HTERT RPE-1 (cell line): ENCODE data around the gene LRRN2.
"Not testable (repeated sequence)": the region's sequence is repeated elsewhere in the genome, so short reads cannot be mapped to it uniquely, and the experiment has no call there.

ENCODE experiments used
- in situ Hi-C: fragments of 300-500 bp; cut with MboI; formaldehyde crosslinking; loops from 4 replicates; pipeline ENCODE4 v1.14.3; 2020; ENCODE audit warnings: low sequenced_read_pairs

LRRN2 gene

GRCh38 chr1:204692841-204693356, 7.4 kb upstream of the LRRN2 start:
- in situ Hi-C loops: no loop called here

DNA sequence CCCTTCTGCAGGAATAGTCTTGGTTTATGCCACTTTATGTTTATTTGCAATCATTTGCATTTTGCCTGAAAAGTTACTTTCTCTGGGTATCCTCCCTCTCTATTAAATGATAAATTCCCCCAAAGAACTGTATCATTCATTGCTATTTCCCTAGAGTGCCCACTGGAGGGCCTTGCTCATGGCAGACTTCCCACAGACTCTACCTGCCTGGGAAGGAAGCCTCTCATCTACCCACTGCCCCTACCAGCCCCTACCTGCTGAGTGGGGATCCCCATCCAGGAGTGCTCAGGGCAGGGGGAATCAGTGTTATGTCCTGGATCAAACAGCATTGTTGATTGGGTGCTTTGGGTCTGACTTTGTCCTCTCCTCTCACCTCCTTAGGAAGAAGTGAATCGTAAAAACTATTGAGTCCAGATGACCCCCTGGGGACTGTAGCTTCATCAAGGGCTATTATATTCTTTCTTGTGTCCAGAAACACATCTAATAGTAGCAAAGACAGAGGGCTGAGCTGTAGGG, 6.8 kb upstream of the LRRN2 start:
- in situ Hi-C loops: no loop called here

- in situ Hi-C loops: not testable (repeated sequence)
Observed at GRCh38 chr1:204691328-204691730, 5.8 kb upstream of the LRRN2 start.

DNA sequence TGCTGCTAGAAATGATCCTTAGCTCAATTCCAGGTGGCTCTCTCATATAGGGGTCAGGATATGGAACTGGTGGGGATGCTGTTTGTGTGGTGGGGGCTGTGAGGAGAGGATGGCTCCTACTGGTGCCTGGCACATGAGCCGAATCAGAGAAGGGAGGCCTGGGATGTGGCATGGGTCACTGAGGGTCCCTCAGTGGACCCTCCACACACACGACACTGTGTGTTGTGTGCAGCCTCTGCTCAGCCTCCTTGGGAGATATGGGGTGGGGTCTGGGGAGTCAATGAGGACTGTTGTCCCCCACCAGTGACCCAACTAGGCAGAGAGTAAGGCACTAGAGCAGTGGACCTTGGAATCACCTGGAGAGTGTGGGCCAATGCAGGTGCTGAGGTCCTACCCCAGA, 3.2 kb upstream of the LRRN2 start:
- in situ Hi-C loops: no loop called here

GRCh38 chr1:204688007-204688406, 2.5 kb upstream of the LRRN2 start:
- in situ Hi-C loops: no loop called here

GRCh38 chr1:204684571-204685235, 835 bp downstream of the LRRN2 start:
- in situ Hi-C loops: no loop called here

GRCh38 chr1:204684206-204684570, 1.4 kb downstream of the LRRN2 start:
- in situ Hi-C loops: no loop called here

DNA sequence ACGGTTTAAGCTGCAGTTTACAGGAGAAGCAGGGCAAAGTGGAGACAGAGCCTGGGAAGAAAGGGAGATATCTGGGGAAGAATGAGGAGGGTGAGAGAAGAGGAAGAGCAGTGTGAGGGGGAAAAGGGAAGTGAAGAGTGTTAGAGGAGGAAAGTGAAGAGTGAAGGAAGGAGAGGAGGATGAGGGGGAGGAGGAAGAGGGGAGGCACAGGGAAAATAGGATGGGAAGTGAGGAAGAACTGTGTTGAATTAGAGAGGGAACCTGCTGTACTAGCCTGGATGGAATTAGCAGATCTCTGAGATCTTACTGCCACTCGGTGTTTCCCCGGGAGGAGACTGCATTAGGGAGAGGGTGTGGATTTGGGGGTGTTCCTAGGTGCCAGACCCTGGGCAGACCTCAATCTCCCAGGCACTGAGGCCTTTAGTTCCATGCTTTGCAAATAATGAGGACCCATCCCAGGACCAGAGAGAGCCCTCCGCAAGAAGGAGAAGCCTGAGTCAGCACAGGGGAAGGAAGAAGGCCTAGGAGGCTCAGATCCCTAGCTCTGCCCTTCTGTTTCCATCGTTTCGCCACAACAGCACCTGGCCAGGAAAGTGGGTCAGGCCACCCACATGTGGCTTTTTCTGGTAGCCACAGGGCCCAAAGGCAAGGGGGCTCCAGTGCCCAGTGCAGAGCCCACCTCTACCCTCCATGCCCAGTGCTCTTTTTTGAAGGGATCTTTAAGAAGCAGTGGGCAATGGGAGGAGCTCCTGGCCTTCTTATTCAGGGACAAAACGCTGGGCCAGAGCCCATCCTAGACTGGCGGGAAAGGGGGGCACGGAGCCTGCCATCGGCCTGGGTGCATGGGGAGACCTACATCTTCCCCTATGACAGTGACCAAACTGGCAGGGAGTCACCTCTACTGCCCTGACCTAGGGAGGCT, 2.0 kb downstream of the LRRN2 start:
- in situ Hi-C loops: no loop called here

DNA sequence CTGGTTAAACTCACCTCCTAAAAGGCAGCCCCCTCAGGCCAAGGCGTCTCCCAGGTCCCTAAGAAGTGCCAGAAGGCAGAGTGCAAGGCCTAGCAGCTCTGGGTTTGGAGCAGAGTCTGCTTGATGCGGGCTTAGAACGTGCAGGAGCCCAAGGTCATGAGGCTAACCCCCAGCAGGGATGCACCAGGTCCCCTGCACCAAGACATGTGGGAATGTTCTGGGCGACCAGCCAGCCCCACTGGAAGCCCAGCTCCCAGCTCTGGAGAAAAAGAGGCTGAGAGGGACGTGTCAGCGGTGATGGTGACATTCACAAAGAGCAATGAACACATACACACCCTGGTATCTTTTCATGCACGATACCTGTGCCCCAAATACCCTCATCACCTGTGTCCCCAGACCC, 5.1 kb downstream of the LRRN2 start:
- in situ Hi-C loops: no loop called here

DNA sequence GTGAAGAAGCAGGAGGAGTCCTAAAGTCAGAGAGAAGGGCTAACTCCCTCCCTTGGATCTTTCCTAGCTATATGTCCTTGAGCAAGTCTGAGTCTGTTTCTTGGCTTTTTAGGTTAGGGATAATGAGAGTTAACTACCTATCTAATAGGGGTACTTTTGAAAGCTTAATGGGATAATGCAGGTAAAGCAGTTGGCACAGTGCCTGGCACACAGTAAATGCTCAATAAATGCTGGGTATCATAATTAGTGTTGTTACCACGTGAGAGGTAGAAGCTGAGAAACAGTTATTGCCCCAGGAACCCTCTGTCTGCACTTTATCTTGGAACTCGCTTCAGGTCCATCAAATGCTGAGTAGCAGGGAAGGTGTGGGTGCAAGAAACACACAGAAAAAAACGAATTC, 5.5 kb downstream of the LRRN2 start:
- in situ Hi-C loops: no loop called here

DNA sequence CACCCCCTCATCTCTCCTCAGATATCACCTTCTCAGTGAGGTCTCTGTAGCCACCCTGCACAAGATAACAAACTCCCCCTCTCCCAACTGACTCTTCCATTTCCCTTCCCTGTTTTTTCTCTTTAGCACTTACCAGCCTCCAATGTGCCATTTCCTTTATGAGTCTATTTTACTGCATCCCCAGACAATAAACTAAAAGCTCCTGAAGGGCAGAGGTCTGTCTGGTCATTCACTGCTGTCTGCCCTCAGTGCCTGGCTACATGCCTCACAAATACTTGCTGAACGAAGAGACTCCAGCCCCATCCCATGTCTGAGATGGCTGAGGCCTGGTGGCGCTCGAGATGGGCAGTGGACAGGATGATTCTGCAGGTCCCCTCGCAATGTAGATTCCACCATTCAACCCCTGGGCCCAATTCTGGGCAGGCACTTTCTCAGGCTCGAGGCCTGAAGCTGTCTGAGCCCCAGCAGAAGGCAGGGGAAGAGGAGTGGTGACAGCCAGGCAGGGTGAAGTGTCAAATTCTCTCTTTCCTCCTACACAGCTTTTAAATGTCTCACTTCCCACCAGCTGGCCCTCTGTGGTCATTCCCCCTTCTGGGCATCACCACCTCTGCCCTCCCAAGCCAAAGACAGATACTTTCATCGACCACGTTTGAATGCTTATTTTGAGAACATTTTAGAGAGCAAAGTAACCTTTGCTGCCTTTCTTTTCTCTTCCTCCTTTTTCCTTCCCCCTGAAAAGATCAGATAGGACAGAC, 6.6 kb downstream of the LRRN2 start:
- in situ Hi-C loops: no loop called here

DNA sequence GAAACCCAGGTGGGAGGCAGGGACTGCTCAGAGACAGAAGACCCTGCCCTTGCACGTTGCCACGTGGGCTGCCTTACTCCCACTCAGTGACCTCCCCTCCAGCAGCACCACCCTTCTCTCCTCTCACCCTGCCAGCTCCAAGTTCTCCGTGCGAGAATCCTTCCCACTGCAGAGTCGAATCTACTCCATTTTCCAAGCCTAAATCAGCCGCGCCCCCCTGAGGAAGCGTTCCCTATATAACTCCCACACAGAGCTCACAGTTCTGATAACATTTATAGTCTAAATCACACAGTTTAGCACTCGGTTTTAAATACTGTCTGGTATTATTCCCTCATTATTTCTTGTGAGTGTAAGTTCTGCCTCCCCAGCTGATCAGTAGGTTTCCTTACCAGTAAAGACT, 7.7 kb downstream of the LRRN2 start:
- in situ Hi-C loops: no loop called here

DNA sequence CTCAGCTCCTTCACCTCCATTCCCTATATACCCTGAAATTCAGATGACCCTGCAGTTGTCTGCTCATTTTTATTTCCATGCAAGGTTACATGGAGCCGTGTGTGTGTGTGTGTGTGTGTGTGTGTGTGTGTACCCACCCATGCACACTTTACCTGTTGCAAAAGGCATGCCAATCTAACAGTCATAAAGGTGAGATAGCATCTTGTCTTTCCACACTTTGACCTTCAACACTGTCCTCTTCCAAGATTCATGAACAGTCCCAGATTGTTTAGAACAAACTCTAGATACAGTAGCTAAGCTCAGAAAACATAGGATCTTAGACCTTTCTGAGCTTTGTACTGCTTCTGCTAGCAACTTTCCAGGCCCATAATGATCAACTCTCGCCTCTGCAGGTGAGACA, 9.5 kb downstream of the LRRN2 start:
- in situ Hi-C loops: no loop called here

- in situ Hi-C loops: no loop called here
Observed at GRCh38 chr1:204673909-204674649, 11.5 kb downstream of the LRRN2 start.

GRCh38 chr1:204673209-204673608, 12.3 kb downstream of the LRRN2 start:
- in situ Hi-C loops: no loop called here

DNA sequence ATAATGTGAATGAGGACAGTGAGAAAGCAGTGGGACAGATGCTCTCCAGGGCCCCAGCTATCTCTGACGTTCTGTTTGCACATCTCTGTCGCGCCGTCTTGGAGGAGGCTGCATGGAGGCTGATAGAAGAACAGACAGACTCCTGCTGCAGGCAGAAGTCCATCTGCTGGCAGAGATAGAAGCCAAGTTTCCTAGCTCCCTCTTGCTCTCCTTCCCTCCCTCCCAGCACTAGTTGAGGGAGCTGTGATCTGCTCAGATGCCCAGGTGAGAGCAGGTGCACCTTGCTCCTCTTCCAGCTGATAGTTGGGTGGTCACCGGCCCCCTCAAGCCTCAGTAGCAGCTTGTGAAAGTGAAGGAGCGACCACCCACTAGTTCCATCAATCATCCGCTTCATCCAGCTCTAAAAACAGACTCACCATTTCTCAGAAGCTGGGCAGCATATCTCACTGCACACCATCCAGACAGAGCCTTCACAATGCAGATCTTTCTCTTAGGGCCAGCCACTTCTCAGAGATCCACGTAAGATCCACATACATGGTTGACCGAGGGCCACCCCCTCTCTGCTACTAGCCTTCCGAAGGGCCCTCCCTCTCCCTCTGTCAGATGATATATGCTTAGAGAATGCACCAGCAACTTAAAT, 12.9 kb downstream of the LRRN2 start:
- in situ Hi-C loops: no loop called here

- in situ Hi-C loops: no loop called here
Observed at GRCh38 chr1:204672069-204672468, 13.5 kb downstream of the LRRN2 start.

GRCh38 chr1:204670152-204670927, 15.2 kb downstream of the LRRN2 start:
- in situ Hi-C loops: no loop called here

GRCh38 chr1:204669579-204669978, 16.0 kb downstream of the LRRN2 start:
- in situ Hi-C loops: no loop called here

- in situ Hi-C loops: no loop called here
Observed at GRCh38 chr1:204664384-204664651, 21.2 kb downstream of the LRRN2 start.
